Parathyroid adenoma (tissue), 2 donors: ENCODE data around the gene OR51V1.
"Not testable (repeated sequence)": the region's sequence is repeated elsewhere in the genome, so short reads cannot be mapped to it uniquely, and the experiment has no call there.

Source experiments
- H2AFZ ChIP-seq: fragments of 300-600 bp; sonication (generic); one replicate; pipeline ENCODE4 v1.7.0; 2017; ENCODE audit warnings: antibody characterized with exemption, mild to moderate bottlenecking
- H3K27ac ChIP-seq: fragments of 300-600 bp; sonication (generic); one replicate; pipeline ENCODE4 v1.7.0; 2017
- H3K27me3 ChIP-seq: fragments of 300-600 bp; sonication (generic); one replicate; pipeline ENCODE4 v1.7.0; 2017; ENCODE audit warnings: low read length; ENCODE audit not compliant: control insufficient read depth, insufficient read depth
- H3K36me3 ChIP-seq: fragments of 300-600 bp; sonication (generic); one replicate; pipeline ENCODE4 v1.7.0; 2017; ENCODE audit warnings: low read length; ENCODE audit not compliant: control insufficient read depth, insufficient read depth
- H3K4me1 ChIP-seq: fragments of 300-600 bp; sonication (generic); one replicate; pipeline ENCODE4 v1.7.0; 2017; ENCODE audit warnings: control low read depth
- H3K4me2 ChIP-seq: fragments of 300-600 bp; sonication (generic); one replicate; pipeline ENCODE4 v1.7.0; 2017; ENCODE audit warnings: low read length
- H3K4me3 ChIP-seq: fragments of 300-600 bp; sonication (generic); one replicate; pipeline ENCODE4 v1.7.0; 2017; ENCODE audit warnings: low read depth, low read length
- H3K79me2 ChIP-seq: fragments of 300-600 bp; sonication (generic); one replicate; pipeline ENCODE4 v1.7.0; 2017; ENCODE audit warnings: control low read depth
- H3K9ac ChIP-seq: fragments of 300-600 bp; sonication (generic); one replicate; pipeline ENCODE4 v1.7.0; 2017; ENCODE audit warnings: mild to moderate bottlenecking
- H3K9me3 ChIP-seq: fragments of 300-600 bp; sonication (generic); one replicate; pipeline ENCODE4 v1.7.0; 2017; ENCODE audit warnings: low read length; ENCODE audit not compliant: control insufficient read depth
- TF ChIP-seq, protein P1 (sequence below): fragments of 300-600 bp; sonication (generic); IDR thresholded peaks from one replicate; pipeline ENCODE4 v1.7.0; 2017; ENCODE audit warnings: antibody characterized with exemption, mild to moderate bottlenecking
- donor health status: primary hyperparathyroidism.

The OR51V1 gene, protein sequence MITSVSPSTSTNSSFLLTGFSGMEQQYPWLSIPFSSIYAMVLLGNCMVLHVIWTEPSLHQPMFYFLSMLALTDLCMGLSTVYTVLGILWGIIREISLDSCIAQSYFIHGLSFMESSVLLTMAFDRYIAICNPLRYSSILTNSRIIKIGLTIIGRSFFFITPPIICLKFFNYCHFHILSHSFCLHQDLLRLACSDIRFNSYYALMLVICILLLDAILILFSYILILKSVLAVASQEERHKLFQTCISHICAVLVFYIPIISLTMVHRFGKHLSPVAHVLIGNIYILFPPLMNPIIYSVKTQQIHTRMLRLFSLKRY

DNA sequence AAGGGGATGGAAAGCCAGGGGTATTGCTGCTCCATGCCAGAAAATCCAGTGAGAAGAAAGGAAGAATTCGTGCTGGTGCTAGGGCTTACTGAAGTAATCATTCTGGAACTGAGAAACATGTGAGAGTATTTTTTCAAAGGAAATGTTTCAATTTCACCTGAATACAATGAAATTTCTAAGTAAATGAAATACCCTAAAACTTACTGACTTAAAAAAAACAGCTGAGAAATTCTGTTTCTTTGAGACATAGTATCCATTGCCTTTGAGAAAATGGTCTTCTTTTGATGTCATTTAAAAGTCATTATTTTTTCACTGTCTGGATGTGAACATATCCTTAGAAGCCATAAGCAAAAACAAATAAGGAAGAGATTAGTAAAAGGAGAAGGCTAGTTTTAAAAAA lies at the start of gene OR51V1:
OR51V1 (minus strand) TSS at position 101 of the 400 bp plus-strand sequence; CDS start at position 101, 0 bp downstream.
- Histone ChIP-seq H3K36me3 (no peaks in the 10 kb centered on the region), H3K79me2 (no peaks in the 10 kb centered on the region), H3K4me1 (no peaks in the 10 kb centered on the region), H3K27me3 (no peaks in the 10 kb centered on the region), H3K9me3 (no peaks in the 10 kb centered on the region), H3K4me3 (no peak within 1 kb of the TSS), H2AFZ (no peak within 1 kb of the TSS), H3K27ac (no peak within 1 kb of the TSS), H3K4me2 (no peak within 1 kb of the TSS), H3K9ac (no peak within 1 kb of the TSS)
- TF ChIP-seq, protein P1, sequence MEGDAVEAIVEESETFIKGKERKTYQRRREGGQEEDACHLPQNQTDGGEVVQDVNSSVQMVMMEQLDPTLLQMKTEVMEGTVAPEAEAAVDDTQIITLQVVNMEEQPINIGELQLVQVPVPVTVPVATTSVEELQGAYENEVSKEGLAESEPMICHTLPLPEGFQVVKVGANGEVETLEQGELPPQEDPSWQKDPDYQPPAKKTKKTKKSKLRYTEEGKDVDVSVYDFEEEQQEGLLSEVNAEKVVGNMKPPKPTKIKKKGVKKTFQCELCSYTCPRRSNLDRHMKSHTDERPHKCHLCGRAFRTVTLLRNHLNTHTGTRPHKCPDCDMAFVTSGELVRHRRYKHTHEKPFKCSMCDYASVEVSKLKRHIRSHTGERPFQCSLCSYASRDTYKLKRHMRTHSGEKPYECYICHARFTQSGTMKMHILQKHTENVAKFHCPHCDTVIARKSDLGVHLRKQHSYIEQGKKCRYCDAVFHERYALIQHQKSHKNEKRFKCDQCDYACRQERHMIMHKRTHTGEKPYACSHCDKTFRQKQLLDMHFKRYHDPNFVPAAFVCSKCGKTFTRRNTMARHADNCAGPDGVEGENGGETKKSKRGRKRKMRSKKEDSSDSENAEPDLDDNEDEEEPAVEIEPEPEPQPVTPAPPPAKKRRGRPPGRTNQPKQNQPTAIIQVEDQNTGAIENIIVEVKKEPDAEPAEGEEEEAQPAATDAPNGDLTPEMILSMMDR, result no peak

DNA sequence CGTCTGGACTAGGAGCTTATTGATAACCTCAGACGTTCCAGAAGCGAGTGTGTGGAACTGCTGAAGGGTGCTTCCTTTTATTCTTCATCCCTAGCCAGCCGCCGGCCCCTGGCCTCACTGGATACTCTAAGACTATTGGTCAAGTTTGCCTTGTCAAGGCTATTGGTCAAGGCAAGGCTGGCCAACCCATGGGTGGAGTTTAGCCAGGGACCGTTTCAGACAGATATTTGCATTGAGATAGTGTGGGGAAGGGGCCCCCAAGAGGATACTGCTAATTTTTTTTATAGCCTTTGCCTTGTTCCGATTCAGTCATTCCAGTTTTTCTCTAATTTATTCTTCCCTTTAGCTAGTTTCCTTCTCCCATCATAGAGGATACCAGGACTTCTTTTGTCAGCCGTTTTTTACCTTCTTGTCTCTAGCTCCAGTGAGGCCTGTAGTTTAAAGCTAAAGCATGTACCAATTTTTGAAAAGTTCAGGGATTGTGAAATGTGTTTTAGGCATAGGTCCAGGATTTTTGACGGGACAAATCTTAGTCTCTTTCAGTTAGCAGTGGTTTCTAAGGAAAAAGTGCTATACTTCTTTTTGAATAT lies 49.4 kb upstream of the OR51V1 start, which contains the start of gene HBG1:
HBG1 (minus strand) TSS at position 51 of the 590 bp plus-strand sequence. CDS start 53 bp downstream, outside the sequence.
- not testable (repeated sequence) for H3K9ac ChIP-seq, H3K4me3 ChIP-seq, H3K9me3 ChIP-seq, H3K27me3 ChIP-seq, H3K4me1 ChIP-seq, H3K27ac ChIP-seq, H3K79me2 ChIP-seq, H3K4me2 ChIP-seq, H2AFZ ChIP-seq, H3K36me3 ChIP-seq

DNA sequence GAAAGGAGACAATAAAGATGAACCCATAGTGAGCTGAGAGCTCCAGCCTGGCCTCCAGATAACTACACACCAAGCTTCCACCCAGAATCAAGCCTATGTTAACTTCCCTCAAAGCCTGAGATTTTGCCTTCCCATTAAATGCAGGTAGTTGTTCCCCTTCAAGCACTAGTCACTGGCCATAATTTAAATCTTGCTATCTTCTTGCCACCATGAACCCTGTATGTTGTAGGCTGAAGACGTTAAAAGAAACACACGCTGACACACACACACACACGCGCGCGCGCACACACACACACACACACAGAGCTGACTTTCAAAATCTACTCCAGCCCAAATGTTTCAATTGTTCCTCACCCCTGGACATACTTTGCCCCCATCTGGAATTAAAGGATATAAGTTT lies 48.0 kb upstream of the OR51V1 start:
- not testable (repeated sequence) for H3K9ac ChIP-seq, H3K4me1 ChIP-seq, H2AFZ ChIP-seq, H3K9me3 ChIP-seq, H3K27me3 ChIP-seq, H3K4me3 ChIP-seq, H3K4me2 ChIP-seq, H3K79me2 ChIP-seq, H3K27ac ChIP-seq, H3K36me3 ChIP-seq

DNA sequence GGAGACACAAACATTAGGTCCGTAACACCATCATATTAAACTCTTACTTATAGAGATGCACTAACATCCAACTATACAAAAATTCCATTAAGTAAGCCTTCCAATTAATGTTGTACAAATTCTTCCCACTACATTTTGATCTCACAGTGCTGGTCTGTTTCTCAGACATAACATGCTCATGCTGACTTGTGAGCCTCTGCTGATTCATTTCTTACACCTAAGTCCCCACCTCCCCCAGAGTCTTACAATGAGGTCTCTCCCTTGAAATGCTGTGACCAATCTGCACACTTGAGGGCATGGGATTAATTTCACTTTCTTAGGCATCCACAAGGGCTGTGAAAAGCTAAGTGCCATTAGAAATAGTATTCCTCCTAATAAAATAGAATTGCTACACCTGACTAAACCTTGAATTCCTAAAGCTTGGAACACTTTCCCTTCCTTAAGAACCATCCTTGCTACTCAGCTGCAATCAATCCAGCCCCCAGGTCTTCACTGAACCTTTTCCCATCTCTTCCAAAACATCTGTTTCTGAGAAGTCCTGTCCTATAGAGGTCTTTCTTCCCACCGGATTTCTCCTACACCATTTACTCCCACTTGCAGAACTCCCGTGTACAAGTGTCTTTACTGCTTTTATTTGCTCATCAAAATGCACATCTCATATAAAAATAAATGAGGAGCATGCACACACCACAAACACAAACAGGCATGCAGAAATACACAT lies 47.1 kb upstream of the OR51V1 start:
- H3K9me3 ChIP-seq, result no peaks in the 10 kb centered on the region
- H3K4me2 ChIP-seq, result no peak overlapping the region
- no peaks in the 10 kb centered on the region for H3K27me3 ChIP-seq
- no peak overlapping the region for H3K9ac ChIP-seq
- H3K27ac ChIP-seq, result no peak overlapping the region
- no peaks in the 10 kb centered on the region for H3K36me3 ChIP-seq
- H3K4me1 ChIP-seq, result no peaks in the 10 kb centered on the region
- TF ChIP-seq, protein P1, result no peak
- no peaks in the 10 kb centered on the region for H3K79me2 ChIP-seq
- no peak overlapping the region for H2AFZ ChIP-seq
- H3K4me3 ChIP-seq, result no peak overlapping the region

DNA sequence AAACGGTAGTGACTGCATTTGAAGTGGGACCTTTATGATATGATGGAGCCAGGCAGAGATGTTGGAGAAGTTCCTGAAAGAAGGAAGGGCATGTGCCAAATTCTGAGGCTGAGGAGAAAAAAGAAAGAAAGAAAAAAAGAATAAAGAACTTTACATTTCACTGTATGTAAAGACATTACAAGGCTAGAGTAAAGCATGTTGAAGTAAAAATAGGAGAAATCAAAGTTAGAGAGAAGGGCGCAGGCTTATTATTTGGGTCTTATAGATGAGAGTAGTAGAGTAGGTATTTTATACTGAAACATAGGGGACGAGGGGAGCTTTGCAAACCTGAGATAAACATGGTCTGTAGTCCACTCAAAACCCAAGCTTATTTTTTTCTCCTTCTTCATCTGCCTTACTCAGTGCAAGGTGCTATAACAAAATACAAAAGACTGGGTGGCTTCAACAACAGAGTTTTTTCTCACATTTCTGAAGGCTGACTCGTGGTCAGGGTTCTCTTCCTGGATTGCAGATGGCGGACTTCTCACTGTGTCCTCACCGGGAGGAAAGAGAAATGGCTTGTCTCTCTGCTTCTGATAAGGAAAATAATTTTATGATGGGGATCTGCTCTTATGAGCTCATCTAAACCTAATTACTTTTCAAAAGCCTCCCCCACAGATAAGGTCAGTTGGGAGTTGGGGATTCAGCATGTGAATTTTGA lies 46.4 kb upstream of the OR51V1 start:
- Histone ChIP-seq H3K4me3 (no peak overlapping the region), H3K79me2 (no peaks in the 10 kb centered on the region), H3K27me3 (no peaks in the 10 kb centered on the region), H3K4me2 (no peak overlapping the region), H3K9ac (no peak overlapping the region), H3K9me3 (no peaks in the 10 kb centered on the region), H3K36me3 (no peaks in the 10 kb centered on the region), H3K27ac (no peak overlapping the region), H2AFZ (no peak overlapping the region), H3K4me1 (no peaks in the 10 kb centered on the region)
- TF ChIP-seq, protein P1, result no peak
